ENCODE data around the gene CTIF.

CTIF gene

DNA sequence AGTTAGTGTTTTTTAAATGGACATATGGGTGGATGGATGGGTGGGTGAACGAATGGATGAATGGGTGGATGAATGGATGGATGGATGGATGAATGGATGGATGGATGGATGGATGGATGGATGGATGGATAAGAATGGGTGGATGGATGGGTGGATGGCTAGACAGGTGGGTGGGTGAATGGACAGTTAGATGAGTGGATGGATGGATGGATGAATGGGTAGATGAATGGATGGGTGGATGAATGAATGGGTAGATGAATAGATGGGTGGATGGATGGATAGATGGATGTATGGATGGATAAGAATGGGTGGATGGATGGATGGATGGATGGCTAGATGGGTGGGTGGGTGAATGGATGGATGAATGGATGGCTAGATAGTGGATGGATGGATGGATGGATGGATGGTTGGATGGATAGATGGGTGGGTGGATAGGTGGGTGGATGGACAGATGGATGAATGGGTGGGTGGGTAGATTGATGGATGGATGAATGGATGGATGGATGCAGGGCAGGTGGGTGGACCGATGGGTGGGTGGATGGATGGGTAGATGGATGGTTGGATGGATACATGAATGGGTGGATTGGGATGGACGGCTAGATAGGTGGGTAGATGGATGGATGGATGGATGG lies 64.0 kb downstream of the CTIF start:
- no peak for DNase-seq (ENCODE audit: low spot score)

DNA sequence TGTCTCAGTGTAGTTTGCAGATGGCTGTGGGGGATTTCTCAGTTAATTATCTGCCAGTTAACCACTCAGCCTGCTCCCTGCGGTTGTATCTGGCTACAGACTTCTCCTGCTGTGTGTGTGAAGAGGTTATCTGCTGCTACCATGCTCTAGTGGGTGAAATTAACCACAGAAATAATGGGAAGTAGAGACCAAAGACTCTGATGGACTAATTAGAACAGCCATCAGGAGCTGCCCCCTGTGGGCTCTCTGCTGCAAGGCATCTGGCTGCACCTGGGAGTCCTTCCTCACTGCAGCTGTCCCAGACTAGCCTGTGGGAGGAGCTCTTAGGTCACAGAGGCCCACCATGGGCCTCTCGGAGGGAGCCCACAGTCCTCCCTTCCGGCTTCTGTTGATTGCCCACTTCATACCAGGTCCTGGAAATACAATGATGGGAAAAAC lies 66.6 kb downstream of the CTIF start:
- peak; percentile 83 for DNase-seq (ENCODE audit: low spot score)

DNA sequence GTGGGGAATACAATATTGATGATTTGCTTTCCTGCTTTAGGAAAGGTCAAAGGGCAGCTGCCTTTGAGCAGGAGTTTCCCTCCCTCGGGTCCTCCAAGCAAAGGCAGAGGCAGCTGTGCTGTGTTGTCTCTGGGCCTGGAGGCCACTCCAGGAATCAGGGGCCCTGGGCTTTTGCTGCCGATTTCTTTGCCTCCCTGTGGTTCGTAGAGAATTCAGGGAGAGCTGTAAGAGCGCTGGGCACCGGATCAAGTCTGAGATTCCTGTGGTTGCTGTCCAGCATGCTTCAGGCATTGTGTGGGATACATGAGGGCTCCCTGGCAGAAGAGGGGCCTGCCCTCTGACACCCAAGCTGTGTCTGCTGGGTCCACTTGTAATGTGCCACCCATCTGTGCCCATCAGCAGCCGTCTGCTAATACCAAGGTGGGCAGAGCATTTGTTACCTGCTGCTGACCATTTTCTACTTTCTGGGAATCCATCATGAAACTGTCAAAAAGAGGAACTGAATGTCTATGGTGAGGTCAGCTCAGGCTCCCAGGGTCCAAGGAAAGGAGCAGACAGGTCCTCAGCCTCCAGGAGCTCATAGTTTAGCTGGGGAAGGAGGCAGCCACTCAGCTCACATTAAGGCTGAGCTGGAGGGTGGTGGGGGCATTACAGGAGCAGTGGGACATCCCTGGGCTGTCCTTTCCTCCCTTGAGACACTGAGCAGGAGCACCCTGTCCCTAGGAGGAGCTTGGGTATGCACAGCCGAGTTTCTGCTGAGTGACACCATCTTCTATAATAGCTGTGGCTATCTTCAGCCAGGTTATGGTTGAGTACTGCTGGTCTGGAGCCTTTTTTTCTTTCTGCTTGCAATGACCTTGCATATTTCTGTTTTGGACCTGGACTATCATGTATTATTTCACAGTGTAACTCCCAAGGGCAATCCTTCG lies 68.5 kb downstream of the CTIF start:
- no peak for DNase-seq (ENCODE audit: low spot score)

DNA sequence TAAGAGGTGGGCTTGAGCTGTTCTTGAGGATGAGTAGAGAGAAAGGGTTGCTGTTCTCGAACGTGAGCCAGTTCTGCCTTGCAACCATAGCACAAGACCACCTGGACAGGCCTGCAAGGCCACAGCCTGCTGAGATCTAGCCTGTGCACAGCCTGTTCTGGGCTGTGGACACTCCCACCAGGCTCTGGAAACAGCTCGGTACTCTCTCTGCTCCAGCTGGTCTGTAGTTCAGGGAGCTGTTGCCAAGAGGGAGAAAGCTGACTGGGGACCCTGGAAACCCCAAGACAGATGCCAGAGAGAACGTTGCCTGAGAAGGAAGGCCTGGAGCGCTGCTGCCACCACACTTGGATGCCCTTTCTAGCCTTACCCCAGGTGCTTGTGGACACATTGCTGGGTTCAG lies 69.8 kb downstream of the CTIF start:
- DNase-seq (ENCODE audit: low spot score): no peak

DNA sequence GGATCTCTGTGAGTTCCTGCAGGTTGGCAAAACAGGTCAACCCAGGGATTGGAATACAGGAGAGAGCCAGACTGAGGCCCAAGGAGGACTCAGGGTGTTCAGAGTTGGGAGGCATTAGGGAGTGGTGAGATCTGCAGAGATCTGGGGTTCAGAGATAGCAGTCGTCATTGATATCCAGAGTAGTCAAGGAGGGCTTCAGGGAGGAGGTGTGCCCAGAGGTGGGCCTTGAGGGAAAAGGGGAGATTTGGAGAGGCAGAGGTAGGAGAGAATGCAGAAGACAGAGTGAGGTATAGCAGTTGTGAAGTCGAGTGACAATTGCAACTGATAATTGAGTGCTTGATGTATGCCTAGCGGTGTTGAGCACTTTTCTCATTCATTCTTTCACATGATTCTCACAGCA lies 70.3 kb downstream of the CTIF start:
- DNase-seq (ENCODE audit: low spot score): no peak

DNA sequence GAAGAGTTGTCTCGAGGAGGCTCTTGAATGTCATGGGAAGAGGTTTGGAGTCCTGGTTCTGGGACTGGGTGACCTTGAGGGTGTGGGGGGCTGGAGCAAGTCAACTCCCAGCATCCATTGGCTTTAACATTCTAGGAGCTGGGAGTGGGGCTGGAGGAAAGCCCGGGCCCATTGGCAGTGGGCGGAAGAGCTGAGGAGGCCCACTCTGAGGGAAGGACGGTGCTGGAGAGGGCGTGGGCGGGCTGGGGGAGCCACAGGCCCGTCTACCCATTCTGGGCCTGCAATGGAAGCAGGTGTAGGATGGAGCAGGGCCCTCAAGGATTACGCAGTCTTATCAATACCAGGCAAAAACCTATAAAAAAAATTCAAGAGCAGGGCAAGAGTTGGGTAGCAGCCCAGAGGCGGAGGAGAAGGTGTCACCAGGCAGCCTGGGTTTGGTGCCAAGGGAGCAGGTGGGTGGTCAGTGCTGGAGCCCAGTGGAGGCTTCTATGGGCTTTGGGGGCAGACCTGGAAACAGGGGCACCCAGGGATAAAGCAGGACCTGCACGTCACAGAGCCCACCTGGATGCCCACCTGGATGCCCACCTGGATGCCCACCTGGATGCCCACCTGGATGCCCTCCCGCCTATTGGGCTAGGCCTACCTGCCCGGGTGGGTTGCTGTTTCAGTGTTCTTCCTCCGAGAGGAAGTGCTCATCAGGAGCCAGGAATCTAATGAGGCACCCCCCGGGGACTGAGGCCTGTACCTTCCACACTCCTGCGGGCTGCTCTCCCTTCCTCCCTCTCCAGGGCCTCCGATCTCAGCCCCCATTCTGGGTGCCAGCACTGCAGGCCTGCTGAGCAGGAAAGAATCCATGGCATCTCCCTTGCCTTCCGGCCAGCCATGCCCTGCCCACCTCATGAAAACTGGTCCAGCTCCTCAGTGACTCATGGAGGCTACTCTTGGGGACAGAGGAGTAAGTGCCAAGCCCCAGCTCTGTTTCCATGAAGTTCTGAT lies 71.3 kb downstream of the CTIF start:
- no peak for DNase-seq (ENCODE audit: low spot score)

DNA sequence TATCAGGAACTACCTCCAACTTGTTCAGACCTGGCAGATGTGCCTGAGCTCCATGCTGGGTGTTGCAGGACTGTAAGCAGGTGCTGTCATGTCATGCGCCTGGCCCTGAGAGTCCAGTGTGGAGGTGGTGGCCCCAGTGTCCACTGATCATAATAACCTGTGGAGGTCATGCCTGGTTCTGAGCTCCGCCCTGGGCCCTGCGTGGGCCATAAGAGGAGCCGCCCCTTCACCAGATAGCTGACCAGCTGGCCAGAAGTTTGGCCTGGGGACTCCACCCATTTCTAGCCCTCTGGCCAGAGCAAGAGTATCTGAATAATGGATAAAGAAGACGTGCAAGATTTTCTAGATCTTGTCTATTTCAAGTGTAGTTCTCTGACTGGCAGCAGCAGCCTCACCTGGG lies 72.4 kb downstream of the CTIF start:
- no peak for DNase-seq (ENCODE audit: low spot score)

DNA sequence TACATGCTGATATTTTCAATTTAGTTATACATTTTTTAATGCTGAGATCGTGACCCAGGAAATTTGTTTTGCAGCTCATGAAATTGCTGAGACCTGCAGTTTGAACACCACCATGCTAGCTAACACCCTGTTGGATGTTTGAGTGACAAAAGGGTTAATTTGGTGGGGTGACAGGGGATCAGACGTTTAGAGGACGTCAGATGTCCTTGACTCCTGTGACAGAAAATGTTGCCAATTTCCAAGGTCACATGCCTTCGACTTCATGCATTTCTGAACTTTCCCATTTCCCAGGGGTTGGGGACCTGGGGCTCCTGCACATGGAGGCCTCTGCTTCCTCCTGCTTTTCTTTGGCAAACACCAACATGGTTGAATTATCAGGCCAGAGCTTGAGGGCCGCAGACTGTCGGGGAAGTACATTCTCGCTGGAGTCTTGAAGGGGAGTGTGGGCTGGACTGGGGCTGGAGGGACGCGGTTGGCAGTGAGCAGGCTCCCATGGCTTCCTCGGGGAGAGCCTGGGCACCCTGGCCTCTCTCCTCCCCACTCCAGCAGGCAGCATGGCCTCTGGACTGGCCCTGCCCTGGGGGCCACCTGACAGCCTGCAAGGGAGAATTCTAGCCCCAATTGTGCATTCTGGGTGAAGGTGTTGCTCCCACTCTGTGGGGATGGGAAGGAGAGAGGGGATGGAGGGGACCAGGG lies 73.1 kb downstream of the CTIF start:
- DNase-seq (ENCODE audit: low spot score): no peak

DNA sequence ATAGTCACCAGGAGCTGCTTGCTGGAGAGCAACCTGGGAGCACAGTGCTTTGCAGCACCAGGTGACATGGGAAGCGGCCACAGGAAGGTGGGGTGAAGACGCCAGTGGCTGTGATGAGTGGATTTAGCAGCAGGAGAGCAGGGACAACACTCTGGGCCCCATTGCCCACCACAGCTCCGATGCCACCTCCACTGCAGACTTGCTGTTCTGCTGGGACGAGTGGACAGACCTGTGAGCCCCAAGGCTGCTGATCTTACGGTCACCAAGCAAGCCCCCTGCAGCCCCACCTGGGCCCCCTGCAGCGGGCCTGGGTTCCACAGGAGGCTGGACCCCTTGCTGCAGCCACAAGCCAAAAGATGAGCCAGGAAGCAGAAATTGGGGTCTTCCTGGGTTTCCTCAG lies 73.7 kb downstream of the CTIF start:
- DNase-seq (ENCODE audit: low spot score): no peak

DNA sequence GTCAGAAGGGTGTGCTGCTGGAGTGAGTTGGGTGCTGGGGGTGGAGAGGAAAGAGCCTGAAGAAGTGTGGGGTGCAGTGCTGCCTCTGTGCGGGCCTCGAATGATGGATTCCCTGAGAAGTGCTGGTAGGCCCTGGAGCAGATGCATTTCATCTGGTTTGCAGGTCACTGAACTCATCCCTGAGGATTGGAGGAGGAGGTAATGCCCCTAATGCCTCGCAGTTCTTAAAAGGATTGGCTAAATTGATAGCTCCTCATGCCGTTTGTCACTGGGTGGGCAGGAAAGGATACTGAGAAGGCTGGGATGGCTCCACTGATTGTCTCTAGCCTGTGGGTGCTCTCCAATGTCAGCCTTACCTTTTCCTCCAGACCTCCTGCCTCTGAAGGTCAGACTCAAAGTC lies 74.1 kb downstream of the CTIF start:
- no peak for DNase-seq (ENCODE audit: low spot score)

DNA sequence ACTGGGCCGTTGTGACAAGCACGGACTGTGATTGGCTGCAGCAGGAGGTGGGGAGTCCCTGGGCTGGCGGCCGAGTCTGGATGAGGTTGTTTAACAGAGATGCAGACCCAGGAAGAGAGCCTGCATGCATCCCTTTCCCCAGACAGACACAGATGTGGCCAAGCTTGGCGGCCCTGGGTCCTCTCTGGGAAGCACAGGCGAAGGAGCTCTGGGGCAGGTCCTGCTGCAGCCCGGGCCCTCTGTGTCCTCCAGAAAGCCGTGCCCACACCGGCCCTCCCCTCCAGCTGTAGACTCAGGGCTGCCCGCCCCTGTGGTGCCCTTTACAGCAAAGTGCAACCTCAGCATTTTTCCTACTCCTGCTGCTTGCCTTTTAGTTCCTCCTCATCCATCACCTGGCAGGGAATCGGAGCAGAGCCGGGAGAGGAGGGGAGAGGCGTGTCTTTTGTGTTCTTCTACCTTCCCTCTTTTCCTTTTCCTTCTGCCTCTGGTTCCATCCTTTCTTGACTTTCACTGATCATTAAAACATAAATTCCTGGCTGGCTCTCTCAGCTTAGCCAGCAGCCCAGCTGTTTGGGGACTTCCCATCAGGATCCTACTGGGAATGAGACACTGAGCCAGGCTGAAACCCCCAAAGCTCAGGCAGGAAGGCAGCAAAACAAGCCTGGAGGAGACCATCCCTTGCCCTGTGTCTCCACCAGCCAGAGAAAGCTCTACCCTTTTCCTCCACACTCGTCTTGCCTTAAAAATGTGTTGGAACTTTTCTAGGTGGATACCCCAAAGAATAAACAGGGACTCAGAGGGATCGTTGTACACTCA lies 75.0 kb downstream of the CTIF start:
- no peak for DNase-seq (ENCODE audit: low spot score)

DNA sequence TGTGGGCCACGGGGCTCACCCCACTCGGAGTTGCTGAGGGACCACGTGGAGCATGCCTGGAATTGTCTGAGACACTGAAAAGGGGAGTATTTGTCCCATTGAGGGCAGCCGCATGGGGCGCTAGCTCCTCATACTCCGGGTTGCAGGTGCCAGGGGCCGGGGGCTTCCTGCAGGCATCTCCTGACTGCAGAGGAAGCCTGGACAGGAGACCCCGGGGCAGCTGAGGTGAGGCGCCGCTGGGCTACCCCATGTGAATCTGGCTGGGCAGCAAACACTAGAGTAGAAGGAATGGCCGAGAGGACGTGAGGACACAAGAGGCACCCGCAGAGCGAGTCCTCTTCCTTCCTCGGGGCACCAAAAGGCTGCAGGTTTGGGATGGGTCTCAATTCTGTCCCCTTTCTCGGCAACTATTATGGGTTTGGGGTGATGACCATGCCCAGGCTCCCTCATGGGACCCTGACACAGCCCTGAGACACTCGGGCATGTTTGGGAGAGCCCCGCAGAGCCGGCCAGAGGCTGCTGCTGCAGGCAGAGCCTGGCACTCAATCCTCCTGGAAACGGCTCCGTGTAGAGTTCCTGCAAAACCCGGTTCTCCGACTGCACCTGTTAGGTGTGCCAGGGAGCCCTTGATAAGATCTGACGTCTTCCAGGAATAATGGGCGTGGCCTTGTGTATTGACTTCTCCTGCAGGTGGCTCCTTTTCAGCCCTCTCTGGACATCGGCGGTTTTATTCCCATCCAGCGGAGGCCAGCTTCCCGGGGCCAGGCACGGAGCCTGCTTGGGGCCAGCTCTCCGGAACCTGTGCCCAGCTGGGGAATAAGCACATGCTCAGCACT lies 77.0 kb downstream of the CTIF start:
- DNase-seq (ENCODE audit: low spot score): no peak

DNA sequence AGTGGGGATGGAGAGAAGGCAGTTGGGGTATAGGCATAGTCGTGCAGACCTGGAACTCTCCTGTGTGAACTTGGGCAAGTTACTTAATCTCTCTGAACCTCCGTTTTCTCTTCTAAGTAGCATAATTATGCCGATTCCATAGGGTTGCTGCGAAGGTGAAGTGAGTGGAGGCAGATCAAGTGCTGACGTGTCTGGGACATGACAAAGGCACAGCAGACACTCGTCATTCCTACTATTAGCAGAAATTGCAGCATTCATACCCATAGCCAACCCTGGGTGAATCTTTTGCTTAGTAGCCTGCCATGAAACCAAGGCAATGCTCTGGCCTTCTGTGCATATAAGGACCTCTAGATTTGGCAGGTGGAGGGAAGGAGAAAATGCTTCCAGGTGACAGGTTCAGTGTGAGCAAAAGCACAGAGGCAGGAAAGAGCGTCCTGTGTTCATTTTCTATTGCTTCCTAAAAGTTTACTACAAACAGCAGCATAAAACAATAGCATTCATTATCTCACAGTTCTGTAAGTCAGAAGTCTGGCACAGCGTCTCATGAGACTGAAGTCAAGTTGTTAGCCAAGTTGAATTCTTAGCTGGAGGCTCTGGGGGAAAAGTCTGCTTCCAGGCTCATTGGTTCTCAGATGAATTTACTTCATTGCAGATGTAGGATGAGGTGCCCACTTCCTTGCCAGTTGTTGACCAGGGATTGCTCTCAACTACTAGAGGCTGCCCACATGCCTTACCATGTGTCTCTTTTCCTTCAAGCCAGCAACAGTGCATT lies 77.8 kb downstream of the CTIF start:
- DNase-seq (ENCODE audit: low spot score): no peak

DNA sequence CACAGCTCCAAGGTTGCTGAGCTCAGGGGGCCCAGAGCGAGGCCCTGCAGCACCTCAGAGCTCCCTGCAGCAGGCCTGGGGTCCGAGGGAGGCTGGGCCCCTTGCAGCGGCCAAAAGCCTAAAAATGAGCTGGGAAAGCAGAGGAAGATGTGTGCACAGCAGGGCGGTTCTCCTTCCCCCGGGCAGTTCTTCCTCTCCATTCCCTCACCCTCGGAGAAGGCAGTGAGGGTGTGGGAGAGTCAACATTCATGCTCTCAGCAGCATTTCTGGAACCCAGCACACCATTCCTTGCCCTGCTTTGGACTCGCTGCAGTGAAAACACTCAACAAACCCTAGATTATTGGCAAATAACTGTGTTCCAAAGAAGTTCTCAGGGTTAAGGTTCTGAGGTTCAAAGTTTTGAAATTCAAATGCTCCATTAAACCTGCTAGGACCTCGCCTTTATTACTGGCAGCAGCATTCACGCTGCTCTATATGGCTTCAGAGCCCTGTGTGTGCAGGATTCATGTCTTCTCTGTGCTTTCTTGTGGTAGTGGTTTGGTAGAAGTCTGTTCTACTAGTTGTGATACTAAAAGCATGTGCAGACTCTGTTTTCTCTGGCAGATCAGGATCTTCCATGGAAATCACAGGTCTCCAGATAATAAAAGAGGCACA lies 79.1 kb downstream of the CTIF start:
- no peak for DNase-seq (ENCODE audit: low spot score)

DNA sequence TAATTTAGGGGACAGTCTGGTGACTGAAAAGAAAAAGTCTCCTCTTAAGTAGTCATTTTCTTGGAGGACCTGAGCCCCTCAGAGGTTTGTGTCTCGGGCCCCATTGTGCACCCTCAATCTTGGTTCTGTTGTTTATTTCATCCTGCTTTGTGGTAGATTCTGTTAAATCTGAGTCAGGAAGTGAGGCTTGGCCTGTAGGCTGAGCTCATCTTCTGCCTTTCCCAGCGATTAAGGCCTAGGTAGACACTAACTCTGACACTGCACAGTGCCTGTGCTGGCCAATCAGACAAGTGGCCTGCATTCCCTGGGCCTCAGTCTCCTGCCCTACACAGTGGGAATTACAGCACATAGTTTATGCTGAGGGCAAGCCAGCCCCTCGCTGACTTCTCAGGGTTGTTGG lies 80.2 kb downstream of the CTIF start:
- no peak for DNase-seq (ENCODE audit: low spot score)

DNA sequence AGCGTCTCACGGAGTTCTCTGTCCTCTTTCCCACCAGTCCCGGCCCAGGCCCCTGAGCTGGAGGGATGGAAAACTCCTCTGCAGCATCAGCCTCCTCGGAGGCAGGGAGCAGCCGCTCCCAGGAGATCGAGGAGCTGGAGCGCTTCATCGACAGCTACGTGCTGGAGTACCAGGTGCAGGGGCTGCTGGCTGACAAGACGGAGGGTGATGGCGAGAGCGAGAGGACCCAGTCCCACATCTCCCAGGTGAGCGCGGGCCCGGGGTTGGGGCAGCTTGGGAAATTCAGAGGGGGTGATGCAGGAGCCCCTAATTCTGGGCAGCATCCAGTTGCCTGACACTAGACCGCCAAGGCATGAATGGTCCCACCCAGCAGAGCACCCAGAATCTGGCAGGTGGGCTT lies 80.7 kb downstream of the CTIF start:
- no peak for DNase-seq (ENCODE audit: low spot score)

DNA sequence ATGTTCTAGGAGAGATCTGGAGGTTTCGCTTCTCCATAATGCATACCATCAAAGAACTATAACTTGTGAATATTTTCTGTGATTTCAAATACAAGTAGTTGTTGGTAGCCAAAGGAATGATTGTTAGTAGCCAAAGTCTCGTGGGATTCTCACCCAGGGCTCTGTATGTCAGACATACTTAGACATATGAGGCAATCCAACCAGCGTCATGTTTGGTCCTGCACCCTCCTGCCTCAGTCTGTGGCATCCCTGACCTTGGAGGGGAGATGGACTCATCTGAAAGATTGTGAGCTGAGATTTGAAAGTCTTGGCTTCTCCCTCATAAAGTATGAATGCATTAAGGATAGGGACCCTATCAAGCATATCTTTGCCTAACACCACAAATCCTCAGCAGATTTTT lies 81.2 kb downstream of the CTIF start:
- no peak for DNase-seq (ENCODE audit: low spot score)

DNA sequence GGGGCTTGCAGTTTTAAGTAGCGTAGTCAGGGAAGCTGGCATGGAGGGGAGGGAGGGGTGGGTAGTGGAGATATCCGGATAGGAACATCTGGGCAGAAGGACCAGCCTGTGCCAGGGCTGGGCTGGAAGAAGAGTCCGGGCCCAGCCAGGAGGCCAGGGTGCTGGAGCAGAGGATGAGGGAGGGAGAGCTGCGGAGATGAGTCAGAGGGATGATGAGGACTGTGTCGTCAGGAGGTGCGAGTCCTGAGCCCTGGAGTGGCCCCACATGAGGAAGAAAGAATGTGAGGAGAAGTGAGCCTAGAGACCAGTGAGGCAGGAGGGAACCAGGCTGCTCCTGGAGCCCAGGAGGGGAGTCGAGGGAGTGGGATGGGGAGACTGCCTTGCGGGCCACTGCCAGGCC lies 82.4 kb downstream of the CTIF start:
- DNase-seq (ENCODE audit: low spot score): no peak

Measured in D341Med (cell line).